ENCODE results near the gene TTC28.

TTC28 gene

DNA sequence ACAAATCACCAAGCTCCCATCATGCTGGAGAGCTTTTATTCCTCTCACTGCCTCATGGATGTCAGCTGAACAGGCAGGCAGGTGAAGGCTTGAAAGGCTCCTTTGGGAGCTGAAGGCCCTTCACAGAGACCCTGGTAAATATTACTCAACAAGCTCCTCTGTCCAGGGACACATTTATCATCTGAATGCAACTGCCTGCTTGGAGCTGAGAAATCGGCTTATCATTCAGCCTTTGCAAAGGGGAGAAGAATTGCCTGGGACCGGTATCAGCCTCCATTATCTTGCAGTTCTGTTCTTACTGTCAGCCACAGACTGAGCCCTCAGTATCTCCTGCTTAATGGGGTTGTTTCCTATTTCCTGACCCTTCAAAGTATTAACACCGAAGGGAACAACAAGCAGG is 646.8 kb downstream of the TTC28 start:
- CTCF ChIA-PET: interaction anchor here (0.7 to 1.2 kb wide), 4 partner anchors 14 to 34 kb away, joined by 3 to 5 read pairs (median 4); no protein-coding TSS in a partner anchor
- H3K36me3 ChIP-seq (ENCODE audit: control insufficient read depth in 2 of 2, insufficient read depth in 1 of 2, low read length in 2 of 2): peaks cover 0 to 16% of the 10 kb centered on the region in 2 experiments; a peak in 1 of 3 replicates
- TF ChIP-seq FEZF1 (tag by site-specific recombination; IDR thresholded peaks at IDR 0.05) (no peak), ZBTB20 (tag by site-specific recombination; IDR thresholded peaks at IDR 0.05) (no peak), HOXD13 (CRISPR knock-in tag; IDR thresholded peaks at IDR 0.05; ENCODE audit: borderline replicate concordance) (no peak), ZNF274 (IDR thresholded peaks at IDR 0.05; ENCODE audit: low read length) (no peak), ZNF274 (tag by site-specific recombination; IDR thresholded peaks at IDR 0.05; ENCODE audit: borderline replicate concordance) (no peak), ZNF549 (tag by site-specific recombination; IDR thresholded peaks at IDR 0.05) (no peak), ZNF324 (tag by site-specific recombination; IDR thresholded peaks at IDR 0.05) (no peak), ZSCAN5A (tag by site-specific recombination; IDR thresholded peaks at IDR 0.05) (no peak)
- TF ChIP-seq, protein P1, sequence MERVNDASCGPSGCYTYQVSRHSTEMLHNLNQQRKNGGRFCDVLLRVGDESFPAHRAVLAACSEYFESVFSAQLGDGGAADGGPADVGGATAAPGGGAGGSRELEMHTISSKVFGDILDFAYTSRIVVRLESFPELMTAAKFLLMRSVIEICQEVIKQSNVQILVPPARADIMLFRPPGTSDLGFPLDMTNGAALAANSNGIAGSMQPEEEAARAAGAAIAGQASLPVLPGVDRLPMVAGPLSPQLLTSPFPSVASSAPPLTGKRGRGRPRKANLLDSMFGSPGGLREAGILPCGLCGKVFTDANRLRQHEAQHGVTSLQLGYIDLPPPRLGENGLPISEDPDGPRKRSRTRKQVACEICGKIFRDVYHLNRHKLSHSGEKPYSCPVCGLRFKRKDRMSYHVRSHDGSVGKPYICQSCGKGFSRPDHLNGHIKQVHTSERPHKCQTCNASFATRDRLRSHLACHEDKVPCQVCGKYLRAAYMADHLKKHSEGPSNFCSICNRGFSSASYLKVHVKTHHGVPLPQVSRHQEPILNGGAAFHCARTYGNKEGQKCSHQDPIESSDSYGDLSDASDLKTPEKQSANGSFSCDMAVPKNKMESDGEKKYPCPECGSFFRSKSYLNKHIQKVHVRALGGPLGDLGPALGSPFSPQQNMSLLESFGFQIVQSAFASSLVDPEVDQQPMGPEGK (tag by site-specific recombination; IDR thresholded peaks at IDR 0.05): no peak
- POLR2A ChIA-PET: no interaction called here
- H3K4me1 ChIP-seq (ENCODE audit: control insufficient read depth, insufficient read depth, low read length): peaks cover 19% of the 10 kb centered on the region
- H3K27ac ChIP-seq (ENCODE audit: extremely low read depth, low read depth, low read length): no peak overlapping the region
- no peaks in the 10 kb centered on the region for H3K9me3 ChIP-seq (ENCODE audit: control insufficient read depth, insufficient read depth, low read depth, low read length)
- H3K4me3 ChIP-seq (ENCODE audit: low read depth, low read length): no peak overlapping the region

GRCh38 chr22:28031383-28031922 is 648.2 kb downstream of the TTC28 start:
- Histone ChIP-seq H3K36me3 (ENCODE audit: control insufficient read depth in 2 of 2, insufficient read depth in 1 of 2, low read length in 2 of 2) (peaks cover 0 to 21% of the 10 kb centered on the region in 2 experiments; a peak in 1 of 3 replicates), H3K4me1 (ENCODE audit: control insufficient read depth, insufficient read depth, low read length) (peaks cover 19% of the 10 kb centered on the region), H3K9me3 (ENCODE audit: control insufficient read depth, insufficient read depth, low read depth, low read length) (no peaks in the 10 kb centered on the region), H3K27ac (ENCODE audit: extremely low read depth, low read depth, low read length) (no peak overlapping the region), H3K4me3 (ENCODE audit: low read depth, low read length) (no peak overlapping the region)
- TF ChIP-seq ZEB2 (tag by site-specific recombination; IDR thresholded peaks at IDR 0.05) (no peak), ZNF416 (tag by site-specific recombination; IDR thresholded peaks at IDR 0.05) (peak; percentile 98), PRDM1 (tag by site-specific recombination; IDR thresholded peaks at IDR 0.05) (no peak)
- ChIA-PET CTCF (interaction anchor here (0.6 to 1.4 kb wide), 5 partner anchors 11 to 836 kb away, joined by 3 to 5 read pairs (median 5); no protein-coding TSS in a partner anchor), POLR2A (no interaction called here)

DNA sequence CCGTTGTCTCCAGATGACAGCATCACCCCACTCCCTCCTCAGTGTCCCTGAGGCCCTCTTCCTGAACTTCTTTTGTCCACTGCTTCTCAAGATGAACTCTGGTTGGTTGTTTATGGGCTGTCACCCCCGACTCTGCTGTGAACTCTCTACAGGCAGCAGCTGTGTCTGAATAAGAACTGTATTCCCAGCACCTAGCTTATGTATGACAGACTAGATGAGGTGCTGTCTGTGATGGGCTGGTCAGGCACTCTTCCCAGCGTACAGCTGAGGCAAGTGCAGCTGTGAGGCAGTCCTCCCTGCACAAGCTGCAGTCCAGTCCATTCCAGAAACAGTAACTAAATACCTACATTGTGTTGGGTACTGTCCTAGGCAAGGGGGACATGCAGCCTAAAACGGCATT is 649.2 kb downstream of the TTC28 start:
- ChIA-PET CTCF (interaction anchor here (0.6 to 1.4 kb wide), 3 partner anchors 10 to 563 kb away, joined by 3 to 5 read pairs (median 3); no protein-coding TSS in a partner anchor), POLR2A (no interaction called here)
- H3K36me3 ChIP-seq (ENCODE audit: control insufficient read depth in 2 of 2, insufficient read depth in 1 of 2, low read length in 2 of 2): peaks cover 0 to 21% of the 10 kb centered on the region in 2 experiments; a peak in 1 of 3 replicates
- H3K9me3 ChIP-seq (ENCODE audit: control insufficient read depth, insufficient read depth, low read depth, low read length): no peaks in the 10 kb centered on the region
- H3K27ac ChIP-seq (ENCODE audit: extremely low read depth, low read depth, low read length): no peak overlapping the region
- H3K4me1 ChIP-seq (ENCODE audit: control insufficient read depth, insufficient read depth, low read length): peaks cover 16% of the 10 kb centered on the region
- no peak overlapping the region for H3K4me3 ChIP-seq (ENCODE audit: low read depth, low read length)
- no peak for TF ChIP-seq ZNF701 (tag by site-specific recombination; IDR thresholded peaks at IDR 0.05)
- no peak for TF ChIP-seq ZNF248 (tag by site-specific recombination; IDR thresholded peaks at IDR 0.05)
- TF ChIP-seq, protein P2, sequence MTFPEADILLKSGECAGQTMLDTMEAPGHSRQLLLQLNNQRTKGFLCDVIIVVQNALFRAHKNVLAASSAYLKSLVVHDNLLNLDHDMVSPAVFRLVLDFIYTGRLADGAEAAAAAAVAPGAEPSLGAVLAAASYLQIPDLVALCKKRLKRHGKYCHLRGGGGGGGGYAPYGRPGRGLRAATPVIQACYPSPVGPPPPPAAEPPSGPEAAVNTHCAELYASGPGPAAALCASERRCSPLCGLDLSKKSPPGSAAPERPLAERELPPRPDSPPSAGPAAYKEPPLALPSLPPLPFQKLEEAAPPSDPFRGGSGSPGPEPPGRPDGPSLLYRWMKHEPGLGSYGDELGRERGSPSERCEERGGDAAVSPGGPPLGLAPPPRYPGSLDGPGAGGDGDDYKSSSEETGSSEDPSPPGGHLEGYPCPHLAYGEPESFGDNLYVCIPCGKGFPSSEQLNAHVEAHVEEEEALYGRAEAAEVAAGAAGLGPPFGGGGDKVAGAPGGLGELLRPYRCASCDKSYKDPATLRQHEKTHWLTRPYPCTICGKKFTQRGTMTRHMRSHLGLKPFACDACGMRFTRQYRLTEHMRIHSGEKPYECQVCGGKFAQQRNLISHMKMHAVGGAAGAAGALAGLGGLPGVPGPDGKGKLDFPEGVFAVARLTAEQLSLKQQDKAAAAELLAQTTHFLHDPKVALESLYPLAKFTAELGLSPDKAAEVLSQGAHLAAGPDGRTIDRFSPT (tag by site-specific recombination; IDR thresholded peaks at IDR 0.05): no peak
- no peak for TF ChIP-seq PRDM10 (tag by site-specific recombination; IDR thresholded peaks at IDR 0.05)
- TF ChIP-seq ZNF654 (tag by site-specific recombination; IDR thresholded peaks at IDR 0.05; ENCODE audit: low read depth): no peak
- TF ChIP-seq ZNF202 (tag by site-specific recombination; IDR thresholded peaks at IDR 0.05; ENCODE audit: borderline replicate concordance): no peak
- no peak for TF ChIP-seq ZNF174 (tag by site-specific recombination; IDR thresholded peaks at IDR 0.05)

Data from HEK293 (cell line).